ENCODE results near the gene SETBP1.
A peak's percentile ranks its signal among the peaks of the same experiment; 100 is the strongest.

Gene SETBP1

GRCh38 chr18:44680273-44681075, at the start of gene SETBP1:
TSS of gene SETBP1 (plus strand) at chr18:44680888. CDS start at chr18:44701347, 20,459 bp downstream.
- no peaks in the 10 kb centered on the region for H3K27me3 ChIP-seq (ENCODE audit: insufficient read depth, insufficient read length)
- no peaks in the 10 kb centered on the region for H3K9me3 ChIP-seq (ENCODE audit: insufficient read depth, low read length)
- DNase-seq (ENCODE audit: low read depth, low spot score), result no peak
- peak within 1 kb of the TSS; percentile 84 for H3K9ac ChIP-seq (ENCODE audit: insufficient read length, low read depth)
- no peaks in the 10 kb centered on the region for H3K36me3 ChIP-seq (ENCODE audit: insufficient read depth, insufficient read length, low read length)
- H3K4me1 ChIP-seq (ENCODE audit: insufficient read depth, insufficient read length), result no peaks in the 10 kb centered on the region
- TF ChIP-seq SUZ12 (IDR thresholded peaks at IDR 0.05; ENCODE audit: extremely low read depth, insufficient read depth, insufficient read length), result no peak
- no peak for TF ChIP-seq YY1 (IDR thresholded peaks at IDR 0.05; ENCODE audit: insufficient read depth, insufficient read length)
- no peak for TF ChIP-seq ZNF274 (IDR thresholded peaks at IDR 0.05; ENCODE audit: low read depth, low read length)
- peak within 1 kb of the TSS; percentile 67 for H3K4me3 ChIP-seq (ENCODE audit: insufficient read length, low read depth)

DNA sequence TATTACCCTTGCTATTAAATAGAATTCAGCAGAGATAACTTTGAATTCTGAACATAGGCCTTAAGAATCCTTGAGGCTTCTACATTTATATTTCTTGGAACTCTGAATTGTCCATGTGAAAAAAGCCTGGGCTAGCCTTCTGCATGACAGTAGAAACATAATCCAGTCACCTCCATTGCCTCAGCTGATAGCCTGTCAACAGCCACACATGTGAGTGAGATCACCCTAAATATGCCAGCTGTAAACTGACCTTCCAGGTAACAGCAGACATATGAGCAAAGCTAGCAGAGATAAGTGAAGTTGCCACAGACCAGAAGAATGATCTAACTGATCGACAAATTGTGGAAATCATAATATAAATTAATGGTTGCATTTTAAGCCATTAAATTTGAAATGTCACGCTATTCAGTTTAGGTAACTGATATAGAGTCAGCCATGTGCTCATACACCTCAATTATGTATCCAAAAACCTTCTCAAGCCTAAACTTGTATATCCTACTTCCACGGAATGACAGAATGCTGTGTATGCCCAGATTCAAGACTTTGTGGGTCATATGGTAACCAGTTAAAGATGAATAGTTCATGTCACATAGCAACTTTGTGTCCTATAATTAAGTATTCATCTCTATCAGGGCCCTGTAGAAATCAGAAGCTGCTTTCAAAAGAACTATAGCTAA, 48.1 kb upstream of the SETBP1 start:
- Histone ChIP-seq H3K4me1 (ENCODE audit: insufficient read depth, insufficient read length) (no peaks in the 10 kb centered on the region), H3K27me3 (ENCODE audit: insufficient read depth, insufficient read length) (no peaks in the 10 kb centered on the region), H3K9me3 (ENCODE audit: insufficient read depth, low read length) (no peaks in the 10 kb centered on the region), H3K9ac (ENCODE audit: insufficient read length, low read depth) (no peak overlapping the region), H3K4me3 (ENCODE audit: insufficient read length, low read depth) (no peak overlapping the region), H3K36me3 (ENCODE audit: insufficient read depth, insufficient read length, low read length) (no peaks in the 10 kb centered on the region)
- no peak for DNase-seq (ENCODE audit: low read depth, low spot score)
- TF ChIP-seq SUZ12 (IDR thresholded peaks at IDR 0.05; ENCODE audit: extremely low read depth, insufficient read depth, insufficient read length) (no peak), ZNF274 (IDR thresholded peaks at IDR 0.05; ENCODE audit: low read depth, low read length) (no peak), YY1 (IDR thresholded peaks at IDR 0.05; ENCODE audit: insufficient read depth, insufficient read length) (no peak)

- no peaks in the 10 kb centered on the region for H3K9me3 ChIP-seq (ENCODE audit: insufficient read depth, low read length)
- TF ChIP-seq ZNF274 (IDR thresholded peaks at IDR 0.05; ENCODE audit: low read depth, low read length) (no peak), SUZ12 (IDR thresholded peaks at IDR 0.05; ENCODE audit: extremely low read depth, insufficient read depth, insufficient read length) (no peak), YY1 (IDR thresholded peaks at IDR 0.05; ENCODE audit: insufficient read depth, insufficient read length) (no peak)
Observed at GRCh38 chr18:44635546-44635945, 45.1 kb upstream of the SETBP1 start.

DNA sequence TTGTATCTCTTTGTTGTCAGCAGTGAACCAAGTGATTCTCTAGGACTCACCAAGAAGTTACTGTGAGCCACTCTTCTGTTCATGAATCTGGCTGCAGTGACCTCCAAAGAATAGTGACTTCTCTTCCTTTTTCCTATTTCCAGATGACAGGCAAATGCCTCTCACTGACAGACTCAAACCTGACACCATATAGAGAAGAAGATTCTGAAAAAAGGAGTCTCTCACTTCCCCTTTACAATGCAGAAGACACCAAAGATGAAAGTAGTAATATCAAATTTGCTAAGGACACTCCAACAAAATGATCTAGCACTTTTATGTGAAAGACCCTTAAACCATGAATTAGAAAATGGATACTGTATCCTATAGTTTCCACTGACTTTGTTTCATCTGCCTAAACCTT, 44.4 kb upstream of the SETBP1 start:
- H3K9me3 ChIP-seq (ENCODE audit: insufficient read depth, low read length), result no peaks in the 10 kb centered on the region
- H3K27me3 ChIP-seq (ENCODE audit: insufficient read depth, insufficient read length), result no peaks in the 10 kb centered on the region
- no peaks in the 10 kb centered on the region for H3K36me3 ChIP-seq (ENCODE audit: insufficient read depth, insufficient read length, low read length)
- no peak overlapping the region for H3K4me3 ChIP-seq (ENCODE audit: insufficient read length, low read depth)
- no peak overlapping the region for H3K9ac ChIP-seq (ENCODE audit: insufficient read length, low read depth)
- DNase-seq (ENCODE audit: low read depth, low spot score), result no peak
- no peaks in the 10 kb centered on the region for H3K4me1 ChIP-seq (ENCODE audit: insufficient read depth, insufficient read length)
- TF ChIP-seq ZNF274 (IDR thresholded peaks at IDR 0.05; ENCODE audit: low read depth, low read length), result no peak
- TF ChIP-seq YY1 (IDR thresholded peaks at IDR 0.05; ENCODE audit: insufficient read depth, insufficient read length), result no peak

More at GRCh38 chr18:44635546-44635945, 45.1 kb upstream of the SETBP1 start:
- no peaks in the 10 kb centered on the region for H3K4me1 ChIP-seq (ENCODE audit: insufficient read depth, insufficient read length)
- H3K27me3 ChIP-seq (ENCODE audit: insufficient read depth, insufficient read length), result no peaks in the 10 kb centered on the region
- H3K4me3 ChIP-seq (ENCODE audit: insufficient read length, low read depth), result no peak overlapping the region
- no peak for DNase-seq (ENCODE audit: low read depth, low spot score)
- H3K9ac ChIP-seq (ENCODE audit: insufficient read length, low read depth), result no peak overlapping the region
- H3K36me3 ChIP-seq (ENCODE audit: insufficient read depth, insufficient read length, low read length), result no peaks in the 10 kb centered on the region

GRCh38 chr18:44637210-44638033, 43.3 kb upstream of the SETBP1 start:
- no peak for TF ChIP-seq YY1 (IDR thresholded peaks at IDR 0.05; ENCODE audit: insufficient read depth, insufficient read length)
- no peak for TF ChIP-seq ZNF274 (IDR thresholded peaks at IDR 0.05; ENCODE audit: low read depth, low read length)
- TF ChIP-seq SUZ12 (IDR thresholded peaks at IDR 0.05; ENCODE audit: extremely low read depth, insufficient read depth, insufficient read length), result no peak
- no peak for DNase-seq (ENCODE audit: low read depth, low spot score)

DNA sequence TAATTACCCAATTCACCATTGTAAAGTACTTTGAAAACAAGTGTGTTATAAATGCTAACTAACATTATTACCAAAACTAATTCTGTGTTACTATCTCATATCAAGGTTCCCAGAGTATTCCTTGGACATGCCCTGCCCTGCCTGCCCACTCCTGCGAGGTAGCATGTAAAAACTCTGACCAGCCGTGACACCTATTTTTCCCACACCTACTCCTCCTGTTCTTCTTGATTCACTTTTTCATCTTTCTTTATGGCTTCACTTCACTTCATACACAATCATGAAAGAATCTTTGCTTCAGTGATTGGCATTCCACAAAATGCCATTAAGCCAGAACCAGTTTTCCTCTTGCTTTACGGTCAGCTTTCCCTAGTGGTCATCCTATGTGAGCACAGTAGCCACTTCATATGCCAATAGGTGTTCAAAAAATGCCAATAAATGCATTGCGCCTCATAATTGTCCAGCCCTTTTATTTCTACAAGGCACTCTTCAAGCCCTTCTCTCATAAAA, 42.6 kb upstream of the SETBP1 start:
- no peak for DNase-seq (ENCODE audit: low read depth, low spot score)
- TF ChIP-seq YY1 (IDR thresholded peaks at IDR 0.05; ENCODE audit: insufficient read depth, insufficient read length), result no peak
- TF ChIP-seq ZNF274 (IDR thresholded peaks at IDR 0.05; ENCODE audit: low read depth, low read length), result no peak
- no peak for TF ChIP-seq SUZ12 (IDR thresholded peaks at IDR 0.05; ENCODE audit: extremely low read depth, insufficient read depth, insufficient read length)
- no peaks in the 10 kb centered on the region for H3K4me1 ChIP-seq (ENCODE audit: insufficient read depth, insufficient read length)
- no peaks in the 10 kb centered on the region for H3K36me3 ChIP-seq (ENCODE audit: insufficient read depth, insufficient read length, low read length)
- H3K27me3 ChIP-seq (ENCODE audit: insufficient read depth, insufficient read length), result no peaks in the 10 kb centered on the region
- H3K4me3 ChIP-seq (ENCODE audit: insufficient read length, low read depth), result no peak overlapping the region
- H3K9me3 ChIP-seq (ENCODE audit: insufficient read depth, low read length), result no peaks in the 10 kb centered on the region
- H3K9ac ChIP-seq (ENCODE audit: insufficient read length, low read depth), result no peak overlapping the region

More at GRCh38 chr18:44637210-44638033, 43.3 kb upstream of the SETBP1 start:
- Histone ChIP-seq H3K27me3 (ENCODE audit: insufficient read depth, insufficient read length) (no peaks in the 10 kb centered on the region), H3K4me1 (ENCODE audit: insufficient read depth, insufficient read length) (no peaks in the 10 kb centered on the region), H3K36me3 (ENCODE audit: insufficient read depth, insufficient read length, low read length) (no peaks in the 10 kb centered on the region), H3K9ac (ENCODE audit: insufficient read length, low read depth) (no peak overlapping the region), H3K4me3 (ENCODE audit: insufficient read length, low read depth) (no peak overlapping the region), H3K9me3 (ENCODE audit: insufficient read depth, low read length) (no peaks in the 10 kb centered on the region)
